Mucosa of stomach (tissue), 1 donor: ENCODE results near the gene BEAN1.

Experiments used
- H3K27me3 ChIP-seq: one replicate; pipeline ENCODE4 v1.7.0; 2013; ENCODE audit warnings: mild to moderate bottlenecking, low read length; ENCODE audit not compliant: control insufficient read depth, insufficient read depth
- H3K36me3 ChIP-seq: one replicate; pipeline ENCODE4 v1.7.0; 2013; ENCODE audit warnings: low read length; ENCODE audit not compliant: control insufficient read depth, insufficient read depth
- H3K4me1 ChIP-seq: one replicate; pipeline ENCODE4 v1.7.0; 2013; ENCODE audit warnings: mild to moderate bottlenecking, low read length; ENCODE audit not compliant: control insufficient read depth, insufficient read depth
- H3K4me3 ChIP-seq: one replicate; pipeline ENCODE4 v1.7.0; 2013; ENCODE audit warnings: low read length
- H3K9ac ChIP-seq: one replicate; pipeline ENCODE4 v1.7.0; 2013; ENCODE audit warnings: mild to moderate bottlenecking, low read length, moderate library complexity
- H3K9me3 ChIP-seq: one replicate; pipeline ENCODE4 v1.7.0; 2013; ENCODE audit warnings: mild to moderate bottlenecking, low read length, moderate library complexity; ENCODE audit not compliant: control insufficient read depth
- donor health status: Pancreatic carcinoma.

BEAN1 gene

GRCh38 chr16:66427036-66427860 lies at the start of gene BEAN1:
Gene BEAN1, plus strand, starts transcription at chr16:66427295. Its CDS starts 10,382 bp downstream, at chr16:66437677.
- H3K9ac ChIP-seq: no peak within 1 kb of the TSS
- H3K9me3 ChIP-seq: no peaks in the 10 kb centered on the region
- no peaks in the 10 kb centered on the region for H3K36me3 ChIP-seq
- H3K27me3 ChIP-seq: peaks cover 62% of the 10 kb centered on the region
- peaks cover 13% of the 10 kb centered on the region for H3K4me1 ChIP-seq
- no peak within 1 kb of the TSS for H3K4me3 ChIP-seq

- Histone ChIP-seq H3K9ac (no peak overlapping the region), H3K27me3 (no peaks in the 10 kb centered on the region), H3K36me3 (no peaks in the 10 kb centered on the region), H3K4me3 (no peak overlapping the region), H3K9me3 (no peaks in the 10 kb centered on the region), H3K4me1 (peaks cover 5% of the 10 kb centered on the region)
These were observed 49.8 kb upstream of the BEAN1 start for GRCh38 chr16:66377324-66377723.

GRCh38 chr16:66378741-66379570 lies 48.1 kb upstream of the BEAN1 start:
- no peaks in the 10 kb centered on the region for H3K36me3 ChIP-seq
- H3K27me3 ChIP-seq: peaks cover 3% of the 10 kb centered on the region
- no peak overlapping the region for H3K4me3 ChIP-seq
- H3K9ac ChIP-seq: no peak overlapping the region
- H3K9me3 ChIP-seq: no peaks in the 10 kb centered on the region
- peaks cover 5% of the 10 kb centered on the region for H3K4me1 ChIP-seq

- no peak overlapping the region for H3K4me3 ChIP-seq
- H3K27me3 ChIP-seq: peaks cover 3% of the 10 kb centered on the region
- H3K9me3 ChIP-seq: no peaks in the 10 kb centered on the region
- peaks cover 5% of the 10 kb centered on the region for H3K4me1 ChIP-seq
- no peaks in the 10 kb centered on the region for H3K36me3 ChIP-seq
- no peak overlapping the region for H3K9ac ChIP-seq
These were observed 47.5 kb upstream of the BEAN1 start for GRCh38 chr16:66379571-66379941.

- no peak overlapping the region for H3K4me3 ChIP-seq
- H3K4me1 ChIP-seq: peaks cover 5% of the 10 kb centered on the region
- H3K27me3 ChIP-seq: peaks cover 3% of the 10 kb centered on the region
- H3K36me3 ChIP-seq: no peaks in the 10 kb centered on the region
- no peaks in the 10 kb centered on the region for H3K9me3 ChIP-seq
- H3K9ac ChIP-seq: no peak overlapping the region
These were observed 46.7 kb upstream of the BEAN1 start for GRCh38 chr16:66380421-66380820.

GRCh38 chr16:66381585-66382170 lies 45.4 kb upstream of the BEAN1 start:
- no peaks in the 10 kb centered on the region for H3K36me3 ChIP-seq
- peaks cover 5% of the 10 kb centered on the region for H3K4me1 ChIP-seq
- H3K27me3 ChIP-seq: peaks cover 3% of the 10 kb centered on the region
- H3K9me3 ChIP-seq: no peaks in the 10 kb centered on the region
- no peak overlapping the region for H3K9ac ChIP-seq
- H3K4me3 ChIP-seq: no peak overlapping the region

- H3K4me3 ChIP-seq: no peak overlapping the region
- no peaks in the 10 kb centered on the region for H3K36me3 ChIP-seq
- peaks cover 5% of the 10 kb centered on the region for H3K4me1 ChIP-seq
These were observed 44.7 kb upstream of the BEAN1 start for GRCh38 chr16:66382171-66382965.

GRCh38 chr16:66382966-66383299 lies 44.2 kb upstream of the BEAN1 start:
- Histone ChIP-seq H3K9me3 (no peaks in the 10 kb centered on the region), H3K9ac (no peak overlapping the region), H3K4me1 (peaks cover 5% of the 10 kb centered on the region), H3K27me3 (peaks cover 3% of the 10 kb centered on the region), H3K36me3 (no peaks in the 10 kb centered on the region), H3K4me3 (no peak overlapping the region)

More at GRCh38 chr16:66382171-66382965, 44.7 kb upstream of the BEAN1 start:
- Histone ChIP-seq H3K27me3 (peaks cover 3% of the 10 kb centered on the region), H3K9ac (no peak overlapping the region), H3K9me3 (no peaks in the 10 kb centered on the region)

- no peaks in the 10 kb centered on the region for H3K36me3 ChIP-seq
- no peaks in the 10 kb centered on the region for H3K9me3 ChIP-seq
- H3K4me1 ChIP-seq: peaks cover 5% of the 10 kb centered on the region
- peaks cover 3% of the 10 kb centered on the region for H3K27me3 ChIP-seq
- no peak overlapping the region for H3K4me3 ChIP-seq
- H3K9ac ChIP-seq: no peak overlapping the region
These were observed 43.5 kb upstream of the BEAN1 start for GRCh38 chr16:66383551-66383950.

GRCh38 chr16:66385415-66385814 lies 41.7 kb upstream of the BEAN1 start:
- H3K9ac ChIP-seq: no peak overlapping the region
- H3K4me1 ChIP-seq: no peaks in the 10 kb centered on the region
- H3K27me3 ChIP-seq: peaks cover 3% of the 10 kb centered on the region
- no peak overlapping the region for H3K4me3 ChIP-seq
- no peaks in the 10 kb centered on the region for H3K36me3 ChIP-seq
- H3K9me3 ChIP-seq: no peaks in the 10 kb centered on the region

GRCh38 chr16:66386629-66387622 lies 40.2 kb upstream of the BEAN1 start:
- Histone ChIP-seq H3K36me3 (no peaks in the 10 kb centered on the region), H3K9ac (no peak overlapping the region), H3K4me3 (no peak overlapping the region), H3K9me3 (no peaks in the 10 kb centered on the region), H3K4me1 (no peaks in the 10 kb centered on the region), H3K27me3 (peaks cover 3% of the 10 kb centered on the region)
